Measurements from ENCODE around the gene FUZ. TPM values are rescaled to one million over a fixed set of nuclear protein-coding genes. Genes with fewer than 3 reads are reported as not detected.

FUZ gene
- total RNA-seq, 4 donors from 2014 or later: 9.1 to 21.5 (median 15.6) TPM

DNA sequence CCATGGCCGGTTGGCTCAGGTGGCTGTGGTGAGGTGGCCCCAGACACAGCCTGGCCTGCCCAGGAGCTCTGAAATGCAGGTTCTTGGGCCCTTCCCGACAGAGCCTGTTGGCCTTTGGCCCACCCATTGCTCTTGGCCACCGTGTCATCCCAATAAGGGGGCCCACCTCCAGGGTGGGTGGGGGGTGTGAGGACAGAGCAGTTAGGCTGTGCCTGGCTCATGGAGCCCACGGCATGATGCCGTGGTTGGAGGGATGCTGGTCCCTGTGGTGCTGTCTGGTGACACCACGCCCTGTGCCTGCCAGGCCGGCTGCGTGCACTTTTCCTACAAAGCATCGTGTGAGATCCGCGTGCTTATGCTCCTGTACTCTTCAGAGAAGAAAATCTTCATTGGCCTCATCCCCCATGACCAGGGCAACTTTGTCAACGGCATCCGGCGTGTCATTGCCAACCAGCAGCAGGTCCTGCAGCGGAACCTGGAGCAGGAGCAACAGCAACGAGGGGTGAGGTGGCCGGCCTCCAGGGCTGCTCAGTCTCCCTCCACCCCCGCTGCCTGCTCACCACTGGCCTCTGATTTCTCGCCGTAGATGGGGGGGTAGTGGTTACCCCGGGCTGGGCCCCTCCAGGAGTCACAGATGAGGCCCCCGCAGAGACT lies 46.7 kb upstream of the FUZ start:
- TF ChIP-seq CTCF (IDR thresholded peaks at IDR 0.05) (no peak), POLR2A (IDR thresholded peaks at IDR 0.05) (no peak)
- H3K4me3 ChIP-seq (ENCODE audit: low read depth, poor library complexity, severe bottlenecking): no peak overlapping the region
- intact Hi-C loops (cut with DNase I; ENCODE audit: low total_unique reads): no loop called here
- 89 to 90% methylated on average over 15 to 21 of the region's 22 CpGs for WGBS, 2 donors
- DNase-seq (ENCODE audit: low spot score in 2 of 2): no peak

DNA sequence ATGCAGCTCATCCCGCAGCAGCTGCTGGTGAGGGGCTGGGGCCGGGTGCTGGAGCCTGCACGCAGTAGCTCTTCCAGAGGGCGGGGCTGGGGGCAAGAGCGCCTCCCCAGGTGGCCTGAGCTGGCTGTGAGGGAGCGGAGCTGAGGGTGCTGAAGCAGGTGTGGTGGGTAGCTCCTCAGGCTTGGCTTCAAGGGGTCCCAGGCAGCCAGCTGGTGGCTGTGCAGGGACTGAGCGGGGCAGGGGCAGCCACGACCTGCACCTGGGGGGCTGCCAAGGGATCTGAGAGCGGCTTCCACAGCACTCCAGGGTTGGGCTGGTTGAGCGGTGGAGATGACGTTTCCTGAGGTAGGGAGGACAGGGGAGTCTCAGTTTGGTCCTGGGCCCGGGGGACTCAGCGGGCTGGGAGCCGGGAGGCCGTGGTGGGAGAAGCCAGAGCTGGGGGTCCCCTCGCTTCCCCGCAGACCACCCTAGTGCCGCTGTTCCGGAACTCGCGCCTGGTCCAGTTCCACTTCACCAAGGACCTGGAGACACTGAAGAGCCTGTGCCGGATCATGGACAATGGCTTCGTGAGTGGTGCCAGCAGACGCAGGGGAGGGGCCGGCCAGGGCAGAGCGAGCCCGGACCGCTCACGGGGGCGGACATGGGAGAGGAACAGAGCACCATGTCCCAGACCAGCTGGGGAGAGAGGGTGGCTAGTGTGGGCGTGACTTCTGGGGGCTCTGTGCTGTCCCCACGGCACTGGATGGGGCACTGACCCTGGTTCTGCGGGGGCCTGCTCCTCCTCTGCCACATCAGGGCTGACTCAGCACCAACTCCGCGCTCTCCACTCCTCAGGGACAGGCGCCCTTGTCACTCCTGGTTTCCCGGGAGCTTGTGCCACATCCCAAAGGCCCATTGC lies 45.2 kb upstream of the FUZ start:
- DNase-seq (ENCODE audit: low spot score in 2 of 2): no peak

GRCh38 chr19:49857838-49858087 lies 44.7 kb upstream of the FUZ start:
- TF ChIP-seq POLR2A (IDR thresholded peaks at IDR 0.05) (no peak), CTCF (IDR thresholded peaks at IDR 0.05) (no peak)
- intact Hi-C loops (cut with DNase I; ENCODE audit: low total_unique reads): no loop called here
- 80% methylated on average over 2 of the region's 5 CpGs; no CpG with 5 or more reads in 1 of the 2 donors for WGBS, 2 donors

More for the DNA sequence above, 45.2 kb upstream of the FUZ start:
- intact Hi-C loops (cut with DNase I; ENCODE audit: low total_unique reads): no loop called here
- TF ChIP-seq POLR2A (IDR thresholded peaks at IDR 0.05) (no peak), CTCF (IDR thresholded peaks at IDR 0.05) (no peak)
- H3K4me3 ChIP-seq (ENCODE audit: low read depth, poor library complexity, severe bottlenecking): no peak overlapping the region
- 83 to 84% methylated on average over 25 to 32 of the region's 37 CpGs for WGBS, 2 donors

GRCh38 chr19:49857061-49857837 lies 44.2 kb upstream of the FUZ start:
- intact Hi-C loops (cut with DNase I; ENCODE audit: low total_unique reads): no loop called here
- WGBS, 2 donors: 91 to 94% methylated on average over 24 to 25 of the region's 26 CpGs
- H3K4me3 ChIP-seq (ENCODE audit: low read depth, poor library complexity, severe bottlenecking): no peak overlapping the region
- DNase-seq (ENCODE audit: low spot score in 2 of 2): no peak
- TF ChIP-seq POLR2A (IDR thresholded peaks at IDR 0.05) (no peak), CTCF (IDR thresholded peaks at IDR 0.05) (no peak)

More at GRCh38 chr19:49857838-49858087, 44.7 kb upstream of the FUZ start:
- peak in 1 of 2 donors; percentile 84 for DNase-seq (ENCODE audit: low spot score in 2 of 2)
- H3K4me3 ChIP-seq (ENCODE audit: low read depth, poor library complexity, severe bottlenecking): no peak overlapping the region

DNA sequence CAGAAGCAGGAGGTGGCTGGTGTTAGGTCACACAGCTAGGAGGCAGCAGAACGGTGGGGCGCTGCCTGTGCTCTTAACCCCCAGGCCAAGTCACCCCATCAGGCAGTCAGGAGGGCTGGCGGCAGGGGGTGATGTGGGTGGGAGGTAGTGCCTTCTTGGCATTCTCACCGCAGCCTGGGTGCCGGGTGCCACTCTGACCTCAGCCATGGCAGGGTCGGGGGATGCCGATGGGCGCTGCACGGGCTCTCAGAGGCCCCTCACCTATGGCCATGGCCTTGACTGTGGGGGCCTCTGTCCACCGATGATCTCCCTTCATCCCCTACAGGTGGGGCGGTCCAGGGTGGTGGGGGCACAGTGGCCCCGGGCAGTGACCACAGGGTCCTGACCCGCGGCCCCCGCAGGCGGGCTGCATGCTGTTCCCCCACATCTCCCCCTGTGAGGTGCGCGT lies 43.5 kb upstream of the FUZ start:
- intact Hi-C loops (cut with DNase I; ENCODE audit: low total_unique reads): no loop called here

More for the DNA sequence above, 43.5 kb upstream of the FUZ start:
- H3K4me3 ChIP-seq (ENCODE audit: low read depth, poor library complexity, severe bottlenecking): no peak overlapping the region
- 89 to 92% methylated on average over 14 to 16 of the region's 18 CpGs for WGBS, 2 donors
- TF ChIP-seq CTCF (IDR thresholded peaks at IDR 0.05) (no peak), POLR2A (IDR thresholded peaks at IDR 0.05) (no peak)
- DNase-seq (ENCODE audit: low spot score in 2 of 2): peak in 1 of 2 donors; percentile 13
